Activated naive CD8-positive, alpha-beta T cell (primary cell): ENCODE results near the gene DEK.
"Not testable (repeated sequence)": the region's sequence is repeated elsewhere in the genome, so short reads cannot be mapped to it uniquely, and the experiment has no call there.

ENCODE experiments used
- H3K27ac Mint-ChIP-seq: one replicate; pipeline ENCODE4 v1.8.0; 2021; ENCODE audit warnings: mixed read lengths
- H3K27me3 Mint-ChIP-seq: one replicate; pipeline ENCODE4 v1.8.0; 2021; ENCODE audit warnings: mixed read lengths
- H3K36me3 Mint-ChIP-seq: one replicate; pipeline ENCODE4 v1.8.0; 2021; ENCODE audit warnings: mixed read lengths
- H3K4me1 Mint-ChIP-seq: one replicate; pipeline ENCODE4 v1.8.0; 2021; ENCODE audit warnings: low read depth, mixed read lengths
- H3K4me3 Mint-ChIP-seq: one replicate; pipeline ENCODE4 v1.8.0; 2021; ENCODE audit warnings: mild to moderate bottlenecking, mixed read lengths
- H3K9me3 Mint-ChIP-seq: one replicate; pipeline ENCODE4 v1.8.0; 2021; ENCODE audit warnings: low read depth, mixed read lengths

DEK gene

DNA sequence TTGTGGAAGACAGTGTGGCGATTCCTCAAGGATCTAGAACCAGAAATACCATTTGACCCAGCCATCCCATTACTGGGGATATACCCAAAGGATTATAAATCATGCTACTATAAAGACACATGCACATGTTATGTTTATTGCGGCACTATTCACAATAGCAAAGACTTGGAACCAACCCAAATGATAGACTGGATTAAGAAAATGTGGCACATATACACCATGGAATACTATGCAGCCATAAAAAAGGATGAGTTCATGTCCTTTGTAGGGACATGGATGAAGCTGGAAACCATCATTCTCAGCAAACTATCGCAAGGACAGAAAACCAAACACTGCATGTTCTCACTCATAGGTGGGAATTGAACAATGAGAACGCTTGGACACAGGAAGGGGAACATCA is 30.6 kb downstream of the DEK start:
- not testable (repeated sequence) for H3K4me3 Mint-ChIP-seq, H3K27me3 Mint-ChIP-seq, H3K4me1 Mint-ChIP-seq, H3K27ac Mint-ChIP-seq
- Mint-ChIP-seq H3K9me3 (peaks cover 20% of the 10 kb centered on the region), H3K36me3 (peaks cover 60% of the 10 kb centered on the region)

DNA sequence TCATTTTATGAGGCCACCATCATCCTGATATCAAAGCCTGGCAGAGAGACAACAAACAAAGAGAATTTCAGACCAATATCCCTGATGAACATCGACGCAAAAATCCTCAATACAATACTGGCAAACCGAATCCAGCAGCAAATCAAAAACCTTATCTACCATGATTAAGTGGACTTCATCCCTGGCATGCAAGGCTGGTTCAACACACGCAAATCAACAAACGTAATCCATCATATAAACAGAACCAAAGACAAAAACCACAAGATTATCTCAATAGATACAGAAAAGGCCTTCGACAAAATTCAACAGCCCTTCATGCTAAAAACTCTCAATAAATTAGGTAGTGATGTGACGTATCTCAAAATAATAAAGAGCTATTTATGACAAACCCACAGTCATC is 32.5 kb downstream of the DEK start:
- not testable (repeated sequence) for H3K4me1 Mint-ChIP-seq

DNA sequence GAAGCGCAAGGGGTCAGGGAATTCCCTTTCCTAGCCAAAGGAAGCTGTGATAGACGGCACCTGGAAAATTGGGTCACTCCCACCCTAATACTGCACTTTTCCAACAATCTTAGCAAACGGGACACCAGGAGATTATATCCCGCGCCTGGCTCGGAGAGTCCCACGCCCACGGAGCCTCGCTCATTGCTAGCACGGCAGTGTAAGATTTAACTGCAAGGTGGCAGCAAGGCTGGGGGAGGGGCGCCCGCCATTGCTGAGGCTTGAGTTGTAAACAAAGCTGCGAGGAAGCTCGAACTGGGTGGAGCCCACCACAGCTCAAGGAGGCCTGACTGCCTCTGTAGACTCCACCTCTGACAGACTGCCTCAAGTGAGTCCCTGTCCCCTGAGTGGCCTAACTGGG is 35.7 kb downstream of the DEK start:
- H3K27ac Mint-ChIP-seq, H3K4me3 Mint-ChIP-seq, H3K27me3 Mint-ChIP-seq, H3K4me1 Mint-ChIP-seq: not testable (repeated sequence)
- Mint-ChIP-seq H3K36me3 (peaks cover 39% of the 10 kb centered on the region), H3K9me3 (peaks cover 12% of the 10 kb centered on the region)

More for the DNA sequence above, 32.5 kb downstream of the DEK start:
- Mint-ChIP-seq H3K36me3 (peaks cover 59% of the 10 kb centered on the region), H3K9me3 (peaks cover 20% of the 10 kb centered on the region)
- H3K4me3 Mint-ChIP-seq, H3K27me3 Mint-ChIP-seq, H3K27ac Mint-ChIP-seq: not testable (repeated sequence)

DNA sequence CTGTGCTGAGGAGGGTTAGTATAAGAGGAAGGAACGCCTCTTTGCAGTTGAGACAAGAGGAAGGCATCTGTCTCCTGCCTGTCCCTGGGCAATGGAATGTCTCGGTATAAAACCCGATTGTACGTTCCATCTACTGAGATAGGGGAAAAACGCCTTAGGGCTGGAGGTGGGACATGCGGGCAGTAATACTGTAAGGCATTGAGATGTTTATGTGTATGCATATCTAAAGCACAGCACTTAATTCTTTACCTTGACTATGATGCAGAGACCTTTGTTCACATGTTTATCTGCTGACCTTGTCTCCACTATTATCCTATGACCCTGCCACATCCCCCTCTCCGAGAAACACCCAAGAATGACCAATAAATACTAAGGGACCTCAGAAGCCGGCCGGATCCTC is 37.2 kb downstream of the DEK start:
- not testable (repeated sequence) for H3K27me3 Mint-ChIP-seq, H3K27ac Mint-ChIP-seq
- peaks cover 27% of the 10 kb centered on the region for H3K36me3 Mint-ChIP-seq

DNA sequence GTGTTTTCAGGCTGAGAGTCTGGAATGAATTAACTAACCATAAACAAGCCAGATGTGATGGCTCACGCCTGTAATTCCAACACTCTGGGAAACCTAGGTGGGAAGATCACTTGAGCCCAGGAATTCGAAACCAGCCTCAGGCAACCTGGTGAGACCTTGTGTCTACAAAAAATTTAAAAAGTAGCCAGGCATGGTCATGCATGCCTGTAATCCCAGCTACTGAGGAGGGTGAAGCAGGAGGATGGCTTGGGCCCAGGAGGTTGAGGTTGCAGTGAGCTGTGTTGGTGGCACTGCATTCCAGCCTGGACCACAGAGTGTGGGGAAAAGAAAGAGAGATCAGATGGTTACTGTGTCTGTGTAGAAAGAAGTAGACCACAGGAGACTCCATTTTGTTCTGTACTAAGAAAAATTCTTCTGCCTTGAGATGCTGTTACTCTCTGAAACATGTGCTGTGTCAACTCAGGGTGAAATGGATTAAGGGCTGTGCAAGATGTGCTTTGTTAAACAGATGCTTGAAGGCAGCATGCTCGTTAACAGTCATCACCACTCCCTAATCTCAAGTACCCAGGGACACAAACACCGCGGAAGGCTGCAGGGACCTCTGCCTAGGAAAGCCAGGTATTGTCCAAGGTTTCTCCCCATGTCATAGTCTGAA is 37.8 kb downstream of the DEK start:
- H3K4me1 Mint-ChIP-seq, H3K27me3 Mint-ChIP-seq, H3K27ac Mint-ChIP-seq, H3K4me3 Mint-ChIP-seq, H3K9me3 Mint-ChIP-seq: not testable (repeated sequence)
- H3K36me3 Mint-ChIP-seq = peaks cover 25% of the 10 kb centered on the region

More for the DNA sequence above, 37.2 kb downstream of the DEK start:
- H3K4me1 Mint-ChIP-seq, H3K4me3 Mint-ChIP-seq: not testable (repeated sequence)
- peaks cover 12% of the 10 kb centered on the region for H3K9me3 Mint-ChIP-seq

DNA sequence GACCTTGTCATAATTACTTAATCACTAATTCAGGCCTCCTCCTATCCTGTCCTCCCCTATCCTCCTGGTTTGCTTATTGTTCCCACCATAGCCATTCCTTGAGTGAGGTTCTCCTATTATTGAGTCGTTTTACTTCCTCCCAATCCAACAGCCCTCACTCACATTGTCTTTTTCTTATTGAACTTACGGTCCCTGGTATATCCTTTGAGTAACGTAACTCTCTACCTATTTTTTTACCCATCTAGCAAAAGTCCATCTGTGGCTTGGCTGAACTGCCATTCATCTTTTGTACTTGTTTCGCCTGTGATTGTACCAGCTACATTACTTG is 43.1 kb downstream of the DEK start:
- H3K4me1 Mint-ChIP-seq = no peaks in the 10 kb centered on the region
- H3K9me3 Mint-ChIP-seq = no peaks in the 10 kb centered on the region
- no peaks in the 10 kb centered on the region for H3K27me3 Mint-ChIP-seq
- H3K4me3 Mint-ChIP-seq = no peak overlapping the region
- H3K36me3 Mint-ChIP-seq = peaks cover 25% of the 10 kb centered on the region
- peak overlapping the region; percentile 28 for H3K27ac Mint-ChIP-seq

DNA sequence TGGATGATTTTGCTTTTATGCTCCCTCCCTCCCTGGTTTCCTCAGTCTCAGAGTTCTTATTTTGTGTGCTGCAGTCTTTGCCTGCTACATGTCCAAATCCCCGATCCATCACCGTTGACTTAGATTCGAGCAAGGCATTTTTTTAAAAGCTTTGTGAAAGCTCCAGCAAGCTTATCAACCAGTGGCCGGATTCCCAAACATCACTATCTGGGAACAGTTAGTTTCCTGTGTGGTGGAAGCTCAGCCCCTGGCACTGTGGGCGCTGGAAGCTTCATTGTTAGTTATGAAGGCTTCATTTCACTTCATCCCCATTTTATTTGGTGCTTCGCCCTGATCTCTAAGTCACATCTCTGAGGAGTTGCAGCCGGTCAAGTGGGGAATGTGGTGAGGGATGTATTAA is 44.7 kb downstream of the DEK start:
- Mint-ChIP-seq H3K27ac (peak overlapping the region; percentile 37), H3K4me1 (no peaks in the 10 kb centered on the region), H3K4me3 (no peak overlapping the region), H3K27me3 (no peaks in the 10 kb centered on the region), H3K9me3 (no peaks in the 10 kb centered on the region), H3K36me3 (peaks cover 27% of the 10 kb centered on the region)

DNA sequence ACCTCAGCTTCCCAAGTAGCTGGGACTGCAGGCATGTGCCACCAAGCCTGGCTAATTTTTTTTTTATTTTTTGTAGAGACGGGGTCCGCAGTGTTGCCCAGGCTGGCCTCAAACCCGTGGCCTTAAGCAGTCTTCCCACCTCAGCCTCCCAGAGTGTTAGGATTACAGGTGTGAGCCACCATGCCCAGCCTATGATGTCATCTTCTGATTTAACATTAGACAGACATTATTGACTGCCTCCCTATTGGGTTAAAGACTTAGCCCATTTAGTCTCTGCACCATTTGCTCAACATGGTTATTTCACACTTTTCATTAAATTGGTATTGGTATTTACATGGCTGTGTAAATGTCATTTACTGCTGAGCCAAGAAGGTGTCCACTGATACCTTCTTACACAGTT is 46.1 kb downstream of the DEK start:
- no peaks in the 10 kb centered on the region for H3K4me1 Mint-ChIP-seq
- H3K27ac Mint-ChIP-seq = no peak overlapping the region
- peaks cover 34% of the 10 kb centered on the region for H3K36me3 Mint-ChIP-seq
- no peaks in the 10 kb centered on the region for H3K27me3 Mint-ChIP-seq
- no peaks in the 10 kb centered on the region for H3K9me3 Mint-ChIP-seq
- H3K4me3 Mint-ChIP-seq = no peak overlapping the region

DNA sequence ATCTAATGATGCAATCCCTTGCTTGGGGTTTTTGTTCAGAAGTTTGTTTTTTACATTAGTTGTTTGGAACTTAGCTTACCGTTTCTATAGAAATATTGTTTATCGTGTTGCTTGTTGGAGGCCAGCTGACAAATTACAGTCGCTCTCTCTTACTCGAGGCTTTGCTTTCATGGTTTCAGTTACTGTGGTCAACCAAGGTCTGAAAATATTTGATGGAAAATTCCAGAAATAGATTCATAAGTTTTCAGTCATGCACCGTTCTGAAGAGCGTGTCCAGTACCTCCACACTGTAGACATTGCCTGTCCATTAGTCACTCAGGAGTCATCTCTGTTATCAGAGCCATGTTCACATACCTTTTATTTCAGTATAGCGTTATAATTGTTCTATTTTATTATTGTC is 47.9 kb downstream of the DEK start:
- Mint-ChIP-seq H3K4me3 (no peak overlapping the region), H3K27me3 (no peaks in the 10 kb centered on the region), H3K9me3 (no peaks in the 10 kb centered on the region), H3K27ac (no peak overlapping the region), H3K4me1 (no peaks in the 10 kb centered on the region), H3K36me3 (peaks cover 36% of the 10 kb centered on the region)

DNA sequence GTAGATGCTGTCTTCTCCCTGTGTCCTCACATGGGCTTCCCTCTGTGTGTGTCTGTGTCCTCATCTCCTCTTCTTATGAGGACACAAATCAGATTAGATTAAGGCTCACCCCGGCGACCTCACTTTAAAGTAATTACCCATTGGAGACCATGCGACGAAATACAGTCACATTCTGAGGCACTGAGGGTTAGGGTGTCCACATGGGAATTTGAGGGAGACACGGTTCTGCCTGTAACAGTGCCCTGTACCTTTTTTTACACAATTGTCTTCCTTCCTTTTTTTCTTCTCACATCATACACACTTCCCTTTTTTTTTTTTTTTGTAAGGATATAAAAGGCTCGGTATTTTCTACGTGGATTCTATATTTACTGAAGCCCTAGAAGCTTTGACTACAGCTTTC is 48.9 kb downstream of the DEK start:
- Mint-ChIP-seq H3K4me1 (peaks cover 2% of the 10 kb centered on the region), H3K27me3 (no peaks in the 10 kb centered on the region), H3K4me3 (no peak overlapping the region), H3K36me3 (peaks cover 32% of the 10 kb centered on the region), H3K9me3 (no peaks in the 10 kb centered on the region), H3K27ac (no peak overlapping the region)

DNA sequence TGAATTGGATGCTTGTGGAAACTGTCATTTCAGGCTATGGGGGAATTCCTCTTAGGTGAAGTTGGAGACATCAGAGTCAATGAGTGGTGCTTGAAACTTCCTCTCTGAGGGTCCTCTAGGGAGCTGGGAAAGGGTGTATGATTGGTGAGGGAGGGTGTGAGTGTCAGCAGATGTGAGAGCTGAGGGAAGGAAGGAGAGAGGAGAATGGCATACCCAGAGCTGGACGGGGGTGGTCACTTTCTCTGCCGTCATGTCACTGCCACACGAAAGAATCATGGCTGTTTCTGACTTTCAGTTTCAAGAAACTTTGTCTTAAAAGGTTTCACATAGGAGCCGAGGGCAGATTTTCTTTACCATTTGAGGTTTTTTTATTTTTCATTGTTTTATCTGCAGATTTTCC is 50.3 kb downstream of the DEK start:
- Mint-ChIP-seq H3K9me3 (no peaks in the 10 kb centered on the region), H3K27me3 (no peaks in the 10 kb centered on the region), H3K27ac (no peak overlapping the region), H3K4me3 (no peak overlapping the region), H3K4me1 (peaks cover 2% of the 10 kb centered on the region), H3K36me3 (peaks cover 27% of the 10 kb centered on the region)

DNA sequence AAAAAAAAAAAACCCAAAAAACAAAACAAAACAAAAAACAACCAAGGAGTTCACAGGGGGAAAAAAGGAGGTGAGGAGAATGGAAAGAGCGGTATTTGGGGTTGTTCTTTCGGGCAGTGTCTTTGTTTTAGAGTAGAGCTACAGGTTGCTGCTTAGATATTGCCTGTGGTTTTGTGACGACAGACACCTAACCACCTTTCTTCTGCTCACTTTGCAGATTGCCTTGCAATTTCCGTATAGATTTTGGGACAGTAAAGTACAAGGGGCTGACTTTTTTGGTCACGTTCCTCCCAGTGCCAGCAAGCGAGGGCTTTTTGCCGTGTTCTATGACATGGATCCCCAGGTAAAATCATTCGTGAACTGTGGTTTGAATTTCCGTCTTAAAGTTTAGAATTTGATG is 50.9 kb downstream of the DEK start:
- Mint-ChIP-seq H3K27ac (no peak overlapping the region), H3K4me3 (no peak overlapping the region), H3K9me3 (no peaks in the 10 kb centered on the region), H3K36me3 (peaks cover 25% of the 10 kb centered on the region), H3K27me3 (no peaks in the 10 kb centered on the region), H3K4me1 (peaks cover 2% of the 10 kb centered on the region)

DNA sequence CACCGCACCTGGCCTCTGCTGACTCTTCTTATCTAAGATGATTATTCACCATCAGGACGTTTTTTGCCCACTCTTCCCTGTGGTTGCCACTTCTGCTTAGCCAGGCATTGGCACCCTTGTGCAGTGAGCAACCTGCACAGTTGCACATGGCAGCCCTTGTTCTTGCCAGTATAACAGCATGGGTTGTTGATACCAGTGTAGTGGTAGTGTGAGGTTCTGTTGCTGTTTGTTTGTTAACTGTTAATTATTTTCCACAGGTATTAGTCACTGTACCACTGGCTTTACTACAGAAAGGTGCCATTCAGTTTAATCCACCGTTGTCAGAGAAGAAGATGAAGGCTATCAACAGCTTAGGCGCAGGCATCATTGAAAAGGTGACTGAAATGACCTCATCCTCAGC is 52.1 kb downstream of the DEK start:
- Mint-ChIP-seq H3K27ac (no peak overlapping the region), H3K9me3 (no peaks in the 10 kb centered on the region), H3K4me1 (peaks cover 2% of the 10 kb centered on the region), H3K27me3 (no peaks in the 10 kb centered on the region), H3K36me3 (peaks cover 25% of the 10 kb centered on the region), H3K4me3 (no peak overlapping the region)

DNA sequence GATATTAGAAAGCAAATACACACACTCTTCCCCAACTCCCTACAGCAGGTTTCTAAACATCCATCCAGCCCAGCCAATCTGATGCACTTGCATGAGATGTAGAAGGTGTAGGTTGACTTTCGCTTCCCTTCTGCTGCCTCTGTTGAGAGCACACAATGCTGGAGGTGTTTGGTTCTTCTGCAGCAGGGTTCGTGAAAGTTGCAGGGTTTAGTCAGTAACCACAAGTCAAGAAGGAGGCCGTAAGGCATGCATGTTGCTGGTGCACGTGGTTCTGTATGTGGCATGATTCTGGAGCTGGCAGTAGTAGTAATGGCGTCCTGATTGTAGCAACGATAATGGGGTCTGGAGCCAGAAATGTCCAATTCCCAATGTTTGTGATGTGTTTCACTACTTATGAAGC is 53.0 kb downstream of the DEK start:
- no peak overlapping the region for H3K4me3 Mint-ChIP-seq
- H3K27ac Mint-ChIP-seq = no peak overlapping the region
- peaks cover 23% of the 10 kb centered on the region for H3K36me3 Mint-ChIP-seq
- H3K9me3 Mint-ChIP-seq = no peaks in the 10 kb centered on the region
- H3K27me3 Mint-ChIP-seq = no peaks in the 10 kb centered on the region
- peaks cover 2% of the 10 kb centered on the region for H3K4me1 Mint-ChIP-seq

DNA sequence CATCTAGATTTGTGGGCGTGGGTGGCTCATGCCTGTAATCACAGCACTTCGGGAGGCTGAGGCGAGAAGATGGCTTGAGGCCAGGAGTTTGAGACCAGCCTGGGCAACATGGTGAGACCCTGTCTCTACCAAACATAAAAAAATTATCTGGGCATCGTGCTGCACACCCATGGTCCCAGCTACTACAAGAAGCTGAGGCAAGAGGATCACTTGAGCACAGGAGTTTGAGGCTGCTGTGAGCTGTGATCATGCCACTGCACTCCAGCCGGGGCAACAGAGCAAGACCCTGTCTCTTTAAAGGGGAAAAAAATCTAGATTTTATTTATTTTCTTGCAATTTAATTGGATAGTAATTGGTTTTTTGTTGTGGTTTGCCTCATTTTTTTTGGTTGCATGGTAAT is 53.6 kb downstream of the DEK start:
- no peaks in the 10 kb centered on the region for H3K9me3 Mint-ChIP-seq
- H3K4me1 Mint-ChIP-seq = peaks cover 2% of the 10 kb centered on the region
- H3K36me3 Mint-ChIP-seq = peaks cover 22% of the 10 kb centered on the region
- no peak overlapping the region for H3K27ac Mint-ChIP-seq
- H3K4me3 Mint-ChIP-seq = no peak overlapping the region
- no peaks in the 10 kb centered on the region for H3K27me3 Mint-ChIP-seq

DNA sequence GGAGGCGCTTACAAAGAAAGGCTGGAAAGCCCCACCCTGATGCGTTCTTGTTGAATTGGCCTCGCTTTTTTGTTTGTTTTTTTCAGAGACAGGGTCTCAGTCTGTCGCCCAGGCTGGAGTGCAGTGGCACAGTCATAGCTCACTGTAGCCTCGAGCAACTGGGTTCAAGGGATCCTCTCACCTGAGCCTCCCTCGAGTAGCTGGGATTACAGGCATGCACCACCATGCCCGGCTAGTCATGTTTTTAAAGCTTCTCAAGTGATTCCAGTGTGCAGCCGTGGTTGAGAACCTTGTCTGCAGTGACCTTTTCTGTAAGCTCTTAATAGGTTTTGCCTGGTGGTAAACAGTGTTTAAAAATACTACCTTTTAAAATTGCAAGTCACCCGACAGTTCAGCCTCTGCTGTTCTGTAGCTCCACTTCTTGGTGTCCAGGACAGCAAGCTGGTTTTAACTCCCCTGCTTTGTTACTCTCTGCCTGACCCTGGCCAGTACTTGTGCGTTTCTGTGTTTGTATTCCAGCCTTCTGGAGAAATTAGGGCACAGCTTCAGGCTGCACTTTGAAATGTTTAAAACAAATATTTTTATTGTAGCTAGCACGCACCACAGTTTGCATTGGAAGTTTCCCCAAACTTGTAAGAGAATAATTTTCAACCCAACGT is 54.7 kb downstream of the DEK start:
- peaks cover 21% of the 10 kb centered on the region for H3K36me3 Mint-ChIP-seq

More for the DNA sequence above, 54.7 kb downstream of the DEK start:
- H3K27me3 Mint-ChIP-seq = no peaks in the 10 kb centered on the region
- H3K4me1 Mint-ChIP-seq = peaks cover 2% of the 10 kb centered on the region
- H3K27ac Mint-ChIP-seq = no peak overlapping the region
- no peaks in the 10 kb centered on the region for H3K9me3 Mint-ChIP-seq
- H3K4me3 Mint-ChIP-seq = no peak overlapping the region
